GM23338 (cell line): Measurements from ENCODE around the gene NDC1. TPM values are rescaled to one million over a fixed set of nuclear protein-coding genes. Genes with fewer than 3 reads are reported as not detected.

ENCODE experiments used
- ATAC-seq: fragments of 200-7000 bp; cut with Tn5 transposase; 3 replicates; pipeline ENCODE4 v1.9.1; 2020
- DNase-seq: peaks from one replicate; pipeline ENCODE4 v3.0.0-alpha.2; 2015; ENCODE audit warnings: low spot score
- H2AFZ ChIP-seq: fragments of 200-600 bp; sonication (generic); 2 replicates; pipeline ENCODE4 v1.8.0; 2016; ENCODE audit warnings: antibody characterized with exemption, mild to moderate bottlenecking, moderate library complexity
- H3F3A ChIP-seq: fragments of 200-600 bp; sonication (generic); replicated peaks from 2 replicates; pipeline ENCODE4 v1.8.0; 2017; ENCODE audit warnings: antibody characterized with exemption, mixed run types, low read depth
- H3K27ac ChIP-seq: fragments of 200-600 bp; sonication (generic); 2 replicates; pipeline ENCODE4 v1.6.1; 2016; ENCODE audit warnings: low read depth
- H3K27me3 ChIP-seq: fragments of 200-600 bp; sonication (generic); 2 replicates; pipeline ENCODE4 v1.8.0; 2016; ENCODE audit warnings: mild to moderate bottlenecking, mixed run types, moderate library complexity; ENCODE audit not compliant: insufficient read depth
- H3K36me3 ChIP-seq: fragments of 200-600 bp; sonication (generic); 2 replicates; pipeline ENCODE4 v1.8.0; 2016; ENCODE audit warnings: mild to moderate bottlenecking; ENCODE audit not compliant: insufficient read depth
- H3K4me1 ChIP-seq: fragments of 200-600 bp; sonication (generic); 2 replicates; pipeline ENCODE4 v1.8.0; 2016; ENCODE audit warnings: mild to moderate bottlenecking, moderate library complexity; ENCODE audit not compliant: insufficient read depth
- H3K4me2 ChIP-seq: fragments of 200-600 bp; sonication (generic); 2 replicates; pipeline ENCODE4 v1.7.1; 2017; ENCODE audit warnings: mixed run types
- H3K4me3 ChIP-seq: fragments of 200-600 bp; sonication (generic); 2 replicates; pipeline ENCODE4 v1.6.1; 2016; ENCODE audit warnings: mixed run types
- H3K79me2 ChIP-seq: fragments of 200-600 bp; sonication (generic); replicated peaks from 2 replicates; pipeline ENCODE4 v1.8.0; 2017; ENCODE audit warnings: mild to moderate bottlenecking; ENCODE audit not compliant: insufficient read depth
- H3K9me2 ChIP-seq: fragments of 200-600 bp; sonication (generic); 2 replicates; pipeline ENCODE4 v1.8.0; 2017; ENCODE audit not compliant: insufficient read depth
- H4K20me1 ChIP-seq: fragments of 200-600 bp; sonication (generic); replicated peaks from 2 replicates; pipeline ENCODE4 v1.8.0; 2017; ENCODE audit warnings: mild to moderate bottlenecking; ENCODE audit not compliant: insufficient read depth
- H3K27ac Mint-ChIP-seq: 2 replicates; pipeline ENCODE4 v1.8.0; 2020; ENCODE audit warnings: inconsistent platforms, mild to moderate bottlenecking, moderate library complexity, mixed read lengths
- H3K27me3 Mint-ChIP-seq: 3 replicates; pipeline ENCODE4 v1.8.0; 2022; ENCODE audit warnings: low read depth, mild to moderate bottlenecking, moderate library complexity, mixed read lengths, inconsistent platforms; ENCODE audit not compliant: insufficient read depth, poor library complexity
- H3K36me3 Mint-ChIP-seq: 3 replicates; pipeline ENCODE4 v1.8.0; 2021; ENCODE audit warnings: low read depth, mild to moderate bottlenecking, inconsistent platforms, moderate library complexity, mixed read lengths
- H3K4me1 Mint-ChIP-seq: 3 replicates; pipeline ENCODE4 v1.8.0; 2020; ENCODE audit warnings: mild to moderate bottlenecking, inconsistent platforms, mixed read lengths
- H3K4me3 Mint-ChIP-seq: 3 replicates; pipeline ENCODE4 v1.8.0; 2021; ENCODE audit warnings: moderate library complexity, mild to moderate bottlenecking, inconsistent platforms, mixed read lengths
- H3K9me3 Mint-ChIP-seq: 3 replicates; pipeline ENCODE4 v1.8.0; 2020; ENCODE audit warnings: moderate library complexity, mild to moderate bottlenecking, inconsistent platforms, mixed read lengths
- CREB1 ChIP-seq: fragments of 250-450 bp; sonication (Bioruptor Pico); IDR thresholded peaks from 2 replicates; pipeline ENCODE4 v1.5.0; 2020; ENCODE audit warnings: low read depth, mild to moderate bottlenecking, moderate library complexity
- CTCF ChIP-seq, 2 experiments: fragments of 200-600 bp in 1 of 2; sonication (generic) in 1 of 2; conservative IDR thresholded peaks; 2 replicates each; pipeline versions ENCODE4 v1.5.1 to v1.6.1; 2016 to 2017; ENCODE audit warnings: antibody characterized with exemption in 2 of 2, low read depth in 2 of 2, mild to moderate bottlenecking in 2 of 2, moderate library complexity in 1 of 2
- ETS1 ChIP-seq: IDR thresholded peaks from 2 replicates; pipeline ENCODE4 v1.6.1; 2016; ENCODE audit warnings: antibody characterized with exemption
- EZH2 ChIP-seq: fragments of 200-600 bp; sonication (generic); IDR thresholded peaks from one replicate; pipeline ENCODE4 v1.8.0; 2017; ENCODE audit warnings: antibody characterized with exemption, mild to moderate bottlenecking, low read depth; ENCODE audit not compliant: unreplicated experiment
- EZH2phosphoT487 ChIP-seq: fragments of 200-600 bp; sonication (generic); IDR thresholded peaks from one replicate; pipeline ENCODE4 v1.8.1; 2018; ENCODE audit warnings: antibody characterized with exemption; ENCODE audit not compliant: unreplicated experiment
- JUNB ChIP-seq: IDR thresholded peaks from one replicate; pipeline ENCODE4 v1.6.1; 2016; ENCODE audit warnings: antibody characterized with exemption; ENCODE audit not compliant: unreplicated experiment
- NANOG ChIP-seq: IDR thresholded peaks from 2 replicates; pipeline ENCODE4 v1.6.1; 2016; ENCODE audit warnings: antibody characterized with exemption, borderline replicate concordance
- POLR2AphosphoS5 ChIP-seq: IDR thresholded peaks from 2 replicates; pipeline ENCODE4 v1.6.1; 2016; ENCODE audit warnings: antibody characterized with exemption, low read depth
- REST ChIP-seq: IDR thresholded peaks from one replicate; pipeline ENCODE4 v1.6.1; 2018; ENCODE audit warnings: antibody characterized with exemption; ENCODE audit not compliant: unreplicated experiment
- STAT1 ChIP-seq: IDR thresholded peaks from one replicate; pipeline ENCODE4 v1.6.1; 2016; ENCODE audit warnings: antibody characterized with exemption; ENCODE audit not compliant: unreplicated experiment
- ZNF114 ChIP-seq: fragments of 250-450 bp; sonication (Bioruptor Pico); IDR thresholded peaks from 2 replicates; pipeline ENCODE4 v1.5.0; 2020; ENCODE audit warnings: mild to moderate bottlenecking, moderate library complexity
- ZNF331 ChIP-seq: fragments of 250-450 bp; sonication (Bioruptor Pico); IDR thresholded peaks from 2 replicates; pipeline ENCODE4 v1.5.0; 2020; ENCODE audit warnings: low read depth, mild to moderate bottlenecking, moderate library complexity
- ZNF462 ChIP-seq: fragments of 250-450 bp; sonication (Bioruptor Pico); IDR thresholded peaks from 2 replicates; pipeline ENCODE4 v1.5.0; 2020; ENCODE audit warnings: mild to moderate bottlenecking, moderate library complexity
- polyA plus RNA-seq: library from polyadenylated mRNA; unstranded; fragments of >200 nt; fragmentation: Nextera tagmentation; extraction: Ambion mirVana; gene quantifications from 2 replicates; pipeline ENCODE4 v1.2.1, GENCODE V29; 2016
- total RNA-seq: library from RNA; depleted of rRNA; stranded (reverse); fragments of >200 nt; shearing (Covaris generic); gene quantifications from 2 replicates; pipeline ENCODE4 v1.2.3, GENCODE V29; 2014

NDC1 gene
- total and polyA plus RNA-seq, 2 experiments from 2014 or later = 19.8 to 100 TPM

- no peaks in the 10 kb centered on the region for H3K9me2 ChIP-seq
- no peak for DNase-seq
- H3K79me2 ChIP-seq = no peaks in the 10 kb centered on the region
- peaks cover 8% of the 10 kb centered on the region for H3K27me3 Mint-ChIP-seq
- H3K4me1 ChIP-seq = no peaks in the 10 kb centered on the region
- H3K27ac Mint-ChIP-seq = no peak overlapping the region
- no peak for TF ChIP-seq JUNB
- no peak for TF ChIP-seq CTCF (conservative IDR thresholded peaks at IDR 0.05; ENCODE audit: low read depth in 2 of 2)
- no peak for TF ChIP-seq REST
- no peak for TF ChIP-seq NANOG
- TF ChIP-seq STAT1 = no peak
- TF ChIP-seq POLR2AphosphoS5 = no peak
- no peak for TF ChIP-seq ZNF114 (CRISPR knock-in tag)
- TF ChIP-seq ETS1 = no peak
- TF ChIP-seq EZH2phosphoT487 = no peak
- no peak for TF ChIP-seq ZNF462 (CRISPR knock-in tag)
- no peak for TF ChIP-seq ZNF331 (CRISPR knock-in tag)
- no peak for TF ChIP-seq EZH2
- TF ChIP-seq CREB1 (CRISPR knock-in tag) = no peak
- H3K4me1 Mint-ChIP-seq = no peaks in the 10 kb centered on the region
- H3K4me3 Mint-ChIP-seq = no peak overlapping the region
- 0 out of 2 replicates have a peak, but pooled peaks cover 2% of the 10 kb centered on the region for H4K20me1 ChIP-seq
- no peak overlapping the region for H3K27ac ChIP-seq
- no peaks in the 10 kb centered on the region for H3K9me3 Mint-ChIP-seq
- no peaks in the 10 kb centered on the region for H3K27me3 ChIP-seq
- no peak overlapping the region for H2AFZ ChIP-seq
- no peak overlapping the region for H3K4me3 ChIP-seq
- no peak for ATAC-seq
- peaks cover 10% of the 10 kb centered on the region; the same call in 1 of the 2 replicates for H3K36me3 ChIP-seq
- H3K36me3 Mint-ChIP-seq = peaks cover 17% of the 10 kb centered on the region; the same call in 2 of the 3 replicates
- no peak overlapping the region for H3K4me2 ChIP-seq
- no peaks in the 10 kb centered on the region for H3F3A ChIP-seq
Observed at GRCh38 chr1:53765657-53766056, 72.4 kb downstream of the NDC1 start.
